Stimulated activated CD8-positive, alpha-beta memory T cell treated with anti-CD3 and anti-CD28 coated beads, Interleukin-2, amount 100 ng/mL, for 48 hours (primary cell): ENCODE data around the gene TFAP2E.

Source experiments
- DNase-seq, 2 donors: peaks; one replicate each; pipeline ENCODE4 v3.0.0-alpha.2; 2020; ENCODE audit warnings: low read depth in 2 of 2

Gene TFAP2E

GRCh38 chr1:35573198-35574124 lies at the start of gene TFAP2E:
TSS of gene TFAP2E (plus strand) at chr1:35573314. CDS start at chr1:35573578, 264 bp downstream.
- no peak for DNase-seq

- DNase-seq, result no peak
Measured at GRCh38 chr1:35524106-35524505, 49.0 kb upstream of the TFAP2E start.

DNA sequence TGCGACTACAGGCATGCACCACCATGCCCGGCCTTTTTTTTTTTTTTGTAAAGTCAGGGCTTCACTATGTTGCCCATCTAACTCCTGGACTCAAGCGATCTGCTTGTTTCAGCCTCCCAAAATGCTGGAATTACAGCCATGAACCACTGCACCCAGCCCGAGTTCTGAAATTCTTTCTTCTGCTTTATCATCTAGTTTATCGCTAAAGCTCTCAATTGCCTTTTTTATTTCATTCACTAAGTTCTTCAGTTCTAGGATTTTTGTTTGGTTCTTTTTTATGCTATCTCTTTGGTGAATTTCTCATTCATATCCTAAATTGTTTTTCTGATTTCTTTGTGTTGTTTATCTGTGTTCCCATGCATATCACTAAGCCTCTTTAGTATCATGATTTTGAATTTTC lies 42.9 kb upstream of the TFAP2E start:
- no peak for DNase-seq

DNA sequence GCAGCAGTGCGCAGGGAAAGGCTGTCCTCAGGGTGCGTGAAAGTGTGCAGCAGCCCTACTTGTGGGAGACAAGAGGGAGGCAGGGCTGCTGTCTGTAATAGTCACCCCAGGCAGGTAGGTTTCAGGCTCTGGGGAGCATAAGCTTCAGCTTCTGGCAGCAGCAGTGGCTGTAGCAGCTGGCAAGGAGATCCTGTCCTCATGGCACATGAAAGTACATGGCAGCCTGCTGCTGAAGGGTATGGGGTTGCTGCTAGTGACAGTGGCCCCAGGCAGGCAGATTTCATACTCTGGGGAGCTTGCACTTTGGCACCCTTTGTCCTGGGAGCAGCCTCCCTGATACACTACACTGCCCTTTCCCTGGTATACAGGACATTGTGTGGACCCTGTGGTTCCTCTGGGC lies 42.2 kb upstream of the TFAP2E start:
- no peak for DNase-seq

DNA sequence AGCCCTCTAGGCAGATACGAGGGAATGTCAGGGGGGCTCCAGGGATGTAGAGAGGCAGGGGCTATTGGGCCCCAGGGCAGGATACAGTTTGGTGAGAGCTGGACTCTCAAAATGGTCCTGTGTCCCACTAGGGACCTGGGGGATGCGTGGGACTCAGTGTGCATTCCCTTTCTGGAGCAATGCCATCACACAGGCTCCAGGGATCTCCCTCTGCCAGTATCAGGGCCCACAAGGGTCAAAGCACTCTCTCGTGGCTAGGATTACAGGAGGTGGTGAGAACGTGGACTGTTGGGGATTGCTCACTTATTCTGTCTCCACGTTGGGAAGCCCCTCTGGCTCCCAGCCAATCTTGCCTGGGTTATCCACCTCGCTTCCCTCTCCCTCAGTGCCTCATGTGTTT lies 41.7 kb upstream of the TFAP2E start:
- DNase-seq, result no peak

GRCh38 chr1:35532497-35533223 lies 40.5 kb upstream of the TFAP2E start:
- DNase-seq, result no peak

DNA sequence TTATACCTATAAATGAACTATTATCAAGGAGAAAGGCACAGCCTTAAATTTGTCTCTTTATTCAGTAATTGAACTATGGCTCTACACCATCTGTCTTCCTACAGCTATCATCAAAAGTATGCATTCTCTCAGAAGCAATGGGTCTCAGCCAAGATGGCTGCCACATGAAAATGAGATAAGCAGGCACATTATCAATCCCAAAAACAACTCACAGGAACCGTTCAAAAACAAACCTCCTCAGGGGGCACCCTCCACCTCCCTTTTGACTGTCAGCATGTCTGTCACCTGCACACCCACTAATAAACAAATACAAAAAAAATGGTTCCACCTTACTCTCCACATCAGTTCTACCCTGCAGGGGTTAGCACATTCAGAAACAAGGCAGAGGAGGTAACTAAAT lies 39.5 kb upstream of the TFAP2E start:
- DNase-seq, result no peak

- DNase-seq, result no peak
Measured at GRCh38 chr1:35535243-35535642, 37.9 kb upstream of the TFAP2E start.

DNA sequence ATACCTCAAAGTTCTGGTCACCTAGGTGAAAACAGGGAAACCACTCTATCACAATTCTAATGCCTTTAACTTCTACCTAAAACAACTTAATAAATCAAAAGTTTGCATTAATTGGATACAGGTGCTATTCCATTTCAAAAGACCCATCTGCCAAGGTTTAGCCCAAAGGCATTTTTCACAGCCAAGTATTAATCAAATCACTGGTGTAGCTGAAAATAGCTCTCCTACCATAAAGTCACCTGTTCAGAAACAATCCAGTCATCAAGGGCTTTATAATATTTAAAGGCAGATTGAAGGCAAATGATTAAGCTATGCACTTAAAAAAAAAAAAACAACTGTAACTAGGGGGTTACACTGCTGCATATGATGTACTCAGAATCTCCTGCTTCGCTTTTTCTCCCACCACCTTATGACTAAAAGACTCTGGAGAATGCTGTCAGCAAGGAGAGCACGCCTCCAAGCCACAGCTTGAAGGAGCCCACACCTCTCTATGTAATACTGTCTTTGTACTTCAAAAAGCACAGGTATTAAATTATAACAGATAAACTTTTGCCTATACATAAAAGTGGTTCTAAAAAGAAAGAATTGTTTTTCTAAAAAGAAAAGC lies 36.5 kb upstream of the TFAP2E start:
- DNase-seq, result no peak

GRCh38 chr1:35537806-35538205 lies 35.3 kb upstream of the TFAP2E start:
- DNase-seq, result no peak

DNA sequence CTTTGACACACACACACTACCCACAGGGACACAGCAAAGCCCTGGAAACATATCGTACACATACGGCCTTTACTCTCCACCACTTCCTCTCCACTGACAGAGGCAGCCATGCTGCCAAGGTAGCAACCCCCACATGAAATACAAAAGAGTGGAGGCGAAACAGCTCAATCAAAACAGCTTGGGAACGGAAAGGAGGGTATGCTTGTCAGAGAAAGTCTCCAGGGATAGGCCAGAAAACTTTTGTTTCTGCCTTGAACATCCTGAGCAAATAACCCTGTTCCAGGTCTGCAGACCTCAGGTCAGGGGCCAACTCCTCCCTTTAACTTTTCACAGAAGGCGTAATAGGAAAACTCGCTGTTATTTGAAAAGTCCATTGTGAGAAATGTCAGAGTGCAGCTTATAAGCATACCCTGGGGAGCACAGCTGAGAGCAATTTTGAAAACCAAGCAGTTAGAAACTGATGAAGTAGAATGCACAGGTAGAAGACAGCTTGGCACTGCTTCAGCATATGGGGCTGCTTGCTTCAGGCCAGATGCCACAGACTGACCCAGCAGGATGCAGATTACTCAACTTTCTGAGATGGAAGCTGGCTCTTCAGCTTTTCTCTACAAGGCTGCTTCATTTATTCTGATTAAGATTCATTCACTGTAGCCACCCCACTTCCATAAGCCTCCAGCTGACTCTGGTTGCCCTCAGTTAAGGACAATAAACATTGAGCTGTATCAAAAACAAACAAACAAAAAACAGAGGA lies 33.9 kb upstream of the TFAP2E start:
- DNase-seq, result no peak

DNA sequence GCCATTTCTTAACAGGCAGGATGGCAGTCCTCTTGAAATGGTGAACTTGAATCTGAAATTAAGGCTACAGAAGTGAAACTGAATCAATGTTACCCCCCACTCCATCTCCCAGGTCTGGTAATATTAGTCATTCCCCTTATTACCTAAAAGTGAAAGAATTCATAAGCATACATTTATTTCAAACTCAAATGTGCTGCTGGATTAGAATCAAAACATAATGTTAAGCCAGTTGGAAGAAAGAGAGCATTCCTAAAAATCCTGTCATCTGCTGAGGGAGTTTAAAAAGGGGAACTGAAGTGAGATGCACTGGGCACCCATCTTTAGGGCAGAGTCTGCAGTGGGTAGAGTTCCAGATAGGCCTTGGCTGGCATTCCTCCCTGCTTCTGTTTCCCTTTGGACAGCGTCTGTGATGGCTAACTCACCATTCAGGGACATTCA lies 33.3 kb upstream of the TFAP2E start:
- DNase-seq, result no peak

- DNase-seq, result no peak
Measured at GRCh38 chr1:35544976-35545375, 28.1 kb upstream of the TFAP2E start.

- no peak for DNase-seq
Measured at GRCh38 chr1:35546614-35547013, 26.5 kb upstream of the TFAP2E start.

- DNase-seq, result no peak
Measured at GRCh38 chr1:35553851-35554250, 19.3 kb upstream of the TFAP2E start.

DNA sequence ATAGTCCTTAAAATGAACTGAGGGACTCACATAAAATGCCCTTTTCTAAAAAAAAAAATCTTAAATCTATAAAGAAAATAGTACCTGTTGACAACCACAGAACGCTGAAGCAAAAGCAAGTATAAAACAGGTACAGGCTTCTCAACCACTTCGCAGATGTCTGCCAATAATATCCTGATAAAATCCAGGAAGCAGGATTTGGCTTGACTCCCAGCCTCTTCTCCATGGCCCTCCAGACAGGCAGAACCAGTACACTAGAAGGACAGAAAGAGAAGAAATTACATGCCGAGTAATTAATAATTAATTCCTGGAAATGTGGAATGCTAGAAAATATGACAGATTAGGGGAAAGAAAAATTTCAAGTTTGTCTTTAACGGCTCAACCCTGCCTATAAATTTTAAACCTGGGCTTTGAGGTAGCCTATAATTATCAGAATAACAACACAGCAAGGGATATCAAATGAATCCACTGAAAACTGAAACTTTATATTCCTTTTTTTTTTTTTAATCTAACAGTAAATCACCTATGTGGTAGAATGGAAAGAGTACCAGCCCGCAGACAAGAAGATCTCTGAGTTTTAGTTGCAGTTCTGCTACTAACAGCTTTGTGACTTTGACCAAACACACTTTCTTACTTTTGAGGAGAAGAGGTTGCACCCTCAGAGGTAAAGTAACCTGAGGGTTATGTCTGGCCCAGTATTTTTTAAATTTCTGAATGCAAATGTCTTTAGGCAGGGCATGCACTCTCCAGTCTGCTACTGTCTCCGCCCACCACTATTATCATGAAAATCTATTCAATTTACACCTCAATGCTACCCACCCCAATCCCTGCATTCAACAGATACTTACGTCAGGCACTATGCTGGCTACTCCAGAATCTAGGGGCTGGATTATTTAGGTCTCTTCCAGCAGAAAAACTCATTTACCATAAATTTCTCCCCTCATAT lies 18.6 kb upstream of the TFAP2E start:
- DNase-seq, result no peak

- DNase-seq, result no peak
Measured at GRCh38 chr1:35555212-35555584, 17.9 kb upstream of the TFAP2E start.

DNA sequence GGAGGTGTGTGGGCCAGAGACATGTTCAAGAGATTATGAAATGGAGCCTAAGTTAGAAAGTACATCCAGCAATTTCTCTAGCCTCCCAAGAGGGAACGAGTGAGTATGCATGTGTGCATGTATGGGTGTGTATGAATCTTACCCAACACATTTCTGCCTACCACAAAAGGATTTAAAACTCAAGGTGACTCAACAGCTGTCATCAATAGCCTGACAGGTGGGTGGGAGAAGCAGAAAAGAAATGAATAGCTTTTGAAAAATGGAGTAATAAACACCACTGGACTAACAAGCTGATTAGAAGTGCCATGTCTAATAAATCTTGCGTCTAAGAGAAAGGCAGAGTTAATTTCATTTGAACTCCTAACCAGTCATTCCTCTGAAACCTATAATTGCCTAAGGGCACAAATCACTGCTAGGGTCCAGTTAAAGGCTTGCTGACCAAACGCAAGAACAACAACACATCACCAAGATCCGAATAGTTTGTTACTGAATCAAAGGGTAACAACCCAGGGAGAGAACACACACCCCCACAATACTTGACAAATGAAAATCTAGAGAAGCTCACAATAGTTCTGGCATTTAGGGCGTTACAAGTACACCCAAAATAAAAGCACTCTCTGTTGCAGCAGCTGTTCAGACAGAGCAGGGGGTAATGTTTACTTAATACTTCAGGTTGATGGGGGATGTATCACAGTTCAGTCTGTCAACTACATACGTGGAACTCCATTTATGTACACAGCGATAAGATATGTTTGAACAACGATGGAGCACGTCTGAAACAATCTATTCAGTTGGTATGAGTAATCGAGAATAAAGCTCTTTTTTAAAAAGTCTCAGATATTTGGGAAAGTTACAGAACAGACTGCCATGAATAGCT lies 17.3 kb upstream of the TFAP2E start:
- DNase-seq, result no peak

- no peak for DNase-seq
Measured at GRCh38 chr1:35556484-35557117, 16.5 kb upstream of the TFAP2E start.
